Dermis lymphatic vessel endothelial cell (primary cell): ENCODE data around the gene CEBPZ. TPM values are rescaled to one million over a fixed set of nuclear protein-coding genes. Genes with fewer than 3 reads are reported as not detected.

Experiments used
- total RNA-seq: library from RNA; depleted of rRNA; stranded (reverse); fragments of >200 nt; gene quantifications from 2 replicates; pipeline ENCODE4 v1.2.1, GENCODE V29; 2014

Gene CEBPZ
- total RNA-seq = 31.1 and 52.5 TPM in 2 replicates

GRCh38 chr2:37231241-37232130 is at the start of gene CEBPZ, which contains the start of gene NDUFAF7:
TSS of gene CEBPZ (minus strand) at chr2:37231596. CDS start at chr2:37231567, 29 bp downstream.
TSS of gene NDUFAF7 (plus strand) at chr2:37231658. CDS start at chr2:37231706, 48 bp downstream.

GRCh38 chr2:37196320-37197195 is 34.8 kb downstream of the CEBPZ start, which contains the start of gene CEBPZOS:
TSS of gene CEBPZOS (plus strand) at chr2:37196496. CDS start at chr2:37199705, 3,209 bp downstream.

GRCh38 chr2:37188570-37188969 is 42.8 kb downstream of the CEBPZ start, which contains the start of gene SULT6B1:
TSS of gene SULT6B1 (minus strand) at chr2:37188670. CDS start at chr2:37188640, 30 bp downstream.

DNA sequence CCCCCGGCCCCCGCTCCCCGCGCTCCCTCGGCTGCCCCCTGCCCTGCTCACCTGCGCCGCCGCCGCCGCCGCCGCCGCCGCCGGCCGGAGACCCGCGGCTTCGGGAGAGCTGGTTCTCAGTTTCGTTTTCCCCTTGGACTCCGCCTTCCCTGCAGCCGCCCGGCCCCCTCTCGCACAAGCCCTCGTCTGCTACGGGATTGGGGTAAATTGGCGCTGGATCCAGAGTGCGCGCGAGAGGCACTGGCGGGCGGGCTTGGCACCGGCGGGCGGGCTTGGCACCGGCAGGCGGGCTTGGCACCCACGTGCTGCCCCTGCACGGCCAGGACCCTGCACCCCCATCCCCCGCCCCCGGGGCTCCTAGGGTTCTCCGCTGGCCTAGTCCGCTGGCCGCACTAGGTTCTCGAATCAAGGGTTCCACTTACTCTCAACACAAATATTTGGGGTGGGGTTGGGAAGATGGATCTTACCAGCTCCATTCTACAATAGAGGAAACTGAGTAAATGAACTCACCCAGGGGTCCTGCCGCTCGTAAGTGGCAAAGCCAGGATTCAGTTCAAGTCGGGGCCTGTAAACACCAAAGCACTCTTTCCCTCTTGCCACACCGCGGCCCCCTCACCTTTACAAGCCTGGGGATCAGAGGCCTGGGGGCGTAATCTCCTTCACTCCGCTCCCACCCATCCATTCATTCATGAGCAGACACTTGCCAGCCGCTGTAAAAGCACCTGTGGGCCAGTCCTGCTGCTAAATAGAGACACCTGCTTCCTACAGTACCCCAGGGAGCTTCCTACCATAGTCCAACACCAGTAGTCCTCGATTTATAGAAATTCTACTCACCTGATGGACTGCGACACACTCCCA is 74.3 kb downstream of the CEBPZ start, which contains the start of gene EIF2AK2:
TSS of gene EIF2AK2 (minus strand) at position 124 of the 858 bp plus-strand sequence. CDS start 9,174 bp downstream, outside the sequence.

Other genes with a start within 250 kb of the CEBPZ start
- 26.4 and 34.1 TPM in 2 replicates for gene HEATR5B, start 147.2 kb downstream of the CEBPZ start, total RNA-seq
- gene GPATCH11, start 147.1 kb downstream of the CEBPZ start, total RNA-seq = 5.1 and 7.0 TPM in 2 replicates
- gene EIF2AK2, start 74.6 kb downstream of the CEBPZ start, total RNA-seq = 19.3 and 22.8 TPM in 2 replicates
- not detected in 2 replicates for gene SULT6B1, start 42.9 kb downstream of the CEBPZ start, total RNA-seq
- gene CEBPZOS, start 35.1 kb downstream of the CEBPZ start, total RNA-seq = 8.0 and 8.8 TPM in 2 replicates
- gene NDUFAF7, start 62 bp upstream of the CEBPZ start, total RNA-seq = 9.1 and 14.3 TPM in 2 replicates
- gene PRKD3, start 93.2 kb upstream of the CEBPZ start, total RNA-seq = 48.2 and 62.8 TPM in 2 replicates
- gene QPCT, start 113.0 kb upstream of the CEBPZ start, total RNA-seq = 0.26 and 0.43 TPM in 2 replicates